NK-92 (cell line): Measurements from ENCODE around the gene BRSK1.

Source experiments
- DNase-seq: peaks from one replicate; lab custom pipeline; 2025; ENCODE audit not compliant: unreplicated experiment; lab: John Stamatoyannopoulos, UW

Gene BRSK1

GRCh38 chr19:55253842-55254624 is 29.8 kb upstream of the BRSK1 start:
- DNase-seq = no peak

- DNase-seq = no peak
These were observed 29.2 kb upstream of the BRSK1 start for GRCh38 chr19:55254625-55254977.

- DNase-seq = no peak
These were observed 28.0 kb upstream of the BRSK1 start for GRCh38 chr19:55255618-55256423.

- no peak for DNase-seq
These were observed 27.0 kb upstream of the BRSK1 start for GRCh38 chr19:55256562-55257460.

GRCh38 chr19:55257461-55258420 is 26.1 kb upstream of the BRSK1 start:
- no peak for DNase-seq

GRCh38 chr19:55258476-55258827 is 25.3 kb upstream of the BRSK1 start:
- DNase-seq = no peak

- DNase-seq = peak; percentile 83
These were observed 24.8 kb upstream of the BRSK1 start, which contains the start of gene PPP6R1 for GRCh38 chr19:55258828-55259539. PPP6R1 (minus strand) TSS chr19:55259017; CDS start chr19:55247103, 11,914 bp downstream.

GRCh38 chr19:55259540-55260210 is 24.1 kb upstream of the BRSK1 start:
- DNase-seq = no peak

- DNase-seq = no peak
These were observed 22.1 kb upstream of the BRSK1 start for GRCh38 chr19:55261671-55262126.

- DNase-seq = no peak
These were observed 21.4 kb upstream of the BRSK1 start for GRCh38 chr19:55262359-55262758.

- DNase-seq = no peak
These were observed 19.3 kb upstream of the BRSK1 start for GRCh38 chr19:55264531-55264930.

- no peak for DNase-seq
These were observed 18.6 kb upstream of the BRSK1 start for GRCh38 chr19:55265173-55265572.

- DNase-seq = no peak
These were observed 17.9 kb upstream of the BRSK1 start for GRCh38 chr19:55265723-55266386.

- no peak for DNase-seq
These were observed 17.4 kb upstream of the BRSK1 start for GRCh38 chr19:55266404-55266803.

- DNase-seq = no peak
These were observed 17.0 kb upstream of the BRSK1 start for GRCh38 chr19:55266840-55267239.

GRCh38 chr19:55269299-55269698 is 14.5 kb upstream of the BRSK1 start:
- DNase-seq = no peak

- DNase-seq = no peak
These were observed 13.4 kb upstream of the BRSK1 start for GRCh38 chr19:55270172-55270942.

- no peak for DNase-seq
These were observed 11.7 kb upstream of the BRSK1 start for GRCh38 chr19:55272142-55272541.
